ENCODE measurements around the gene EID1.
"Not testable (repeated sequence)": the region's sequence is repeated elsewhere in the genome, so short reads cannot be mapped to it uniquely, and the experiment has no call there.

The EID1 gene

GRCh38 chr15:48851956-48852355 lies 26.0 kb upstream of the EID1 start:
- no peak overlapping the region for H3K9ac ChIP-seq (ENCODE audit: low read length)
- no peaks in the 10 kb centered on the region for H3K9me3 ChIP-seq (ENCODE audit: low read length)
- no peak overlapping the region for H3K27ac ChIP-seq (ENCODE audit: low read depth, low read length, poor library complexity, severe bottlenecking)
- H2AFZ ChIP-seq (ENCODE audit: low read length): no peak overlapping the region
- no peaks in the 10 kb centered on the region for H3F3A ChIP-seq (ENCODE audit: insufficient read depth, low read length)
- no peaks in the 10 kb centered on the region for H3K79me2 ChIP-seq (ENCODE audit: insufficient read depth, low read length)
- no peaks in the 10 kb centered on the region for H3K4me1 ChIP-seq (ENCODE audit: insufficient read depth, low read length, severe bottlenecking)
- no peak overlapping the region for H3K4me2 ChIP-seq (ENCODE audit: low read length)
- H3K36me3 ChIP-seq (ENCODE audit: insufficient read depth, low read length): no peaks in the 10 kb centered on the region
- H3K9me2 ChIP-seq (ENCODE audit: low read depth, low read length): no peaks in the 10 kb centered on the region
- H4K20me1 ChIP-seq (ENCODE audit: insufficient read depth, low read length): no peaks in the 10 kb centered on the region
- no peaks in the 10 kb centered on the region for H3K27me3 ChIP-seq (ENCODE audit: insufficient read depth, low read length)
- H3K4me3 ChIP-seq (ENCODE audit: low read depth, low read length, poor library complexity, severe bottlenecking): no peak overlapping the region
- TF ChIP-seq CTCF (IDR thresholded peaks at IDR 0.05; ENCODE audit: low read length) (no peak), EZH2 (IDR thresholded peaks at IDR 0.05; ENCODE audit: borderline replicate concordance, low read length) (no peak)

GRCh38 chr15:48854434-48854833 lies 23.5 kb upstream of the EID1 start:
- not testable (repeated sequence) for H3K4me2 ChIP-seq (ENCODE audit: low read length); H3K27ac ChIP-seq (ENCODE audit: low read depth, low read length, poor library complexity, severe bottlenecking); H3K36me3 ChIP-seq (ENCODE audit: insufficient read depth, low read length); H3K4me1 ChIP-seq (ENCODE audit: insufficient read depth, low read length, severe bottlenecking); H3K9me2 ChIP-seq (ENCODE audit: low read depth, low read length); H3F3A ChIP-seq (ENCODE audit: insufficient read depth, low read length); H2AFZ ChIP-seq (ENCODE audit: low read length); H3K79me2 ChIP-seq (ENCODE audit: insufficient read depth, low read length); H3K9me3 ChIP-seq (ENCODE audit: low read length); H3K9ac ChIP-seq (ENCODE audit: low read length); H4K20me1 ChIP-seq (ENCODE audit: insufficient read depth, low read length); H3K27me3 ChIP-seq (ENCODE audit: insufficient read depth, low read length); H3K4me3 ChIP-seq (ENCODE audit: low read depth, low read length, poor library complexity, severe bottlenecking)

DNA sequence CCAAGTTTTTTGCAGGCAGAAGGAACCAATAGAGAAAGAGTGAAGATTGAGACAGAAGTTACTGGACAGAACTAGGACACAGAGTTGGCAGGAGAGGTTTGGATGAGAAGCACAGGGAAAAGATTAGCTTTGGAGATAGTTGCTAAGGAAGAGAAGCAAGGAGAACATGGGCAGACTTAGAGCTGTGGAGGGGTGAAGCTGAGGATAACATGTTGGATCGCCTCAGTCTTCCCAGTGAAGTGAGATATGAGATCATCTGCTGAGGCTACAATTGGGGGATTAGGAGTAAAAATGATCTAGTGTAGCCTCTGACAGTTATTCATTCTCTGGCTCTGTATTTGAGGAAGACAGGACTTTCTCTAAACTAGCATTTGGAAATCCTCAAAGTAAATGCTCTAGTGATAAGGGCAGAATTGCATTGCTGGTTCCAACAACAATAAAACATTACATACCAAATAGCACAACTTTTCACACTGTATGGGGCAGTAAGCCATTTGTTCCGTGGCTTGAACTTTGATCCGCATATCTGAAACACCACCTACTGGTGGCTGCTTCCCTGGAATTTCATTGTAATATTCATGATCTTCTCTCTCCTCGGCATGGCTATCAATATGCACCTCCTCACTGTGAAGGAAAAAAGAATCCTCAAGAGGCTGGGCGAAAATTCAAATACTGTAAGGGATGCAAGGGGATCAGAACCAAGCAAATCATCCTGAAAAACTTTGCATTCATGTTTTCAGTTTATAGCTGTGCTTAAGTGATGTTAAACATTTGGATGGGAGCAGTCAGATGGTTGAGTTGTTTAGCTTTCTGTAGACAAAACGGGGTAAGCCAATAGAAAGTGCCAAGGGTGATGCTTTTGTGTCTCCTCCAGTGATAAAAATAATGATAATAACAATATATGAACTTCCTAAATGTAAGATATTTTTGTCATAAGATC lies 22.2 kb upstream of the EID1 start:
- H3K4me3 ChIP-seq (ENCODE audit: low read depth, low read length, poor library complexity, severe bottlenecking): no peak overlapping the region
- no peaks in the 10 kb centered on the region for H3K27me3 ChIP-seq (ENCODE audit: insufficient read depth, low read length)
- H2AFZ ChIP-seq (ENCODE audit: low read length): no peak overlapping the region
- no peak overlapping the region for H3K27ac ChIP-seq (ENCODE audit: low read depth, low read length, poor library complexity, severe bottlenecking)
- no peaks in the 10 kb centered on the region for H3K9me2 ChIP-seq (ENCODE audit: low read depth, low read length)
- no peaks in the 10 kb centered on the region for H4K20me1 ChIP-seq (ENCODE audit: insufficient read depth, low read length)
- H3K79me2 ChIP-seq (ENCODE audit: insufficient read depth, low read length): no peaks in the 10 kb centered on the region
- no peak overlapping the region for H3K4me2 ChIP-seq (ENCODE audit: low read length)
- no peaks in the 10 kb centered on the region for H3K4me1 ChIP-seq (ENCODE audit: insufficient read depth, low read length, severe bottlenecking)
- no peaks in the 10 kb centered on the region for H3F3A ChIP-seq (ENCODE audit: insufficient read depth, low read length)
- TF ChIP-seq EZH2 (IDR thresholded peaks at IDR 0.05; ENCODE audit: borderline replicate concordance, low read length) (no peak), CTCF (IDR thresholded peaks at IDR 0.05; ENCODE audit: low read length) (peak; percentile 6; the same call in 1 of the 2 replicates)
- no peaks in the 10 kb centered on the region for H3K9me3 ChIP-seq (ENCODE audit: low read length)
- no peaks in the 10 kb centered on the region for H3K36me3 ChIP-seq (ENCODE audit: insufficient read depth, low read length)
- H3K9ac ChIP-seq (ENCODE audit: low read length): no peak overlapping the region

- H3K27me3 ChIP-seq (ENCODE audit: insufficient read depth, low read length): no peaks in the 10 kb centered on the region
- no peak overlapping the region for H3K27ac ChIP-seq (ENCODE audit: low read depth, low read length, poor library complexity, severe bottlenecking)
- no peaks in the 10 kb centered on the region for H3K79me2 ChIP-seq (ENCODE audit: insufficient read depth, low read length)
- no peaks in the 10 kb centered on the region for H3K36me3 ChIP-seq (ENCODE audit: insufficient read depth, low read length)
- H3K4me3 ChIP-seq (ENCODE audit: low read depth, low read length, poor library complexity, severe bottlenecking): no peak overlapping the region
- TF ChIP-seq CTCF (IDR thresholded peaks at IDR 0.05; ENCODE audit: low read length): no peak
- TF ChIP-seq EZH2 (IDR thresholded peaks at IDR 0.05; ENCODE audit: borderline replicate concordance, low read length): no peak
- no peaks in the 10 kb centered on the region for H3K9me3 ChIP-seq (ENCODE audit: low read length)
- H3K9ac ChIP-seq (ENCODE audit: low read length): no peak overlapping the region
- no peaks in the 10 kb centered on the region for H4K20me1 ChIP-seq (ENCODE audit: insufficient read depth, low read length)
- H2AFZ ChIP-seq (ENCODE audit: low read length): no peak overlapping the region
- no peaks in the 10 kb centered on the region for H3K4me1 ChIP-seq (ENCODE audit: insufficient read depth, low read length, severe bottlenecking)
- no peaks in the 10 kb centered on the region for H3K9me2 ChIP-seq (ENCODE audit: low read depth, low read length)
- H3F3A ChIP-seq (ENCODE audit: insufficient read depth, low read length): no peaks in the 10 kb centered on the region
- H3K4me2 ChIP-seq (ENCODE audit: low read length): no peak overlapping the region
Observed at GRCh38 chr15:48856942-48857341, 21.0 kb upstream of the EID1 start.

All from OCI-LY1 (cell line).